GM21786 (cell line): ENCODE measurements around the gene HABP2.

Experiments
- ATAC-seq: cut with Tn5 transposase; IDR thresholded peaks from one replicate; pipeline ENCODE4 v1.9.1; 2021; ENCODE audit not compliant: unreplicated experiment

HABP2 gene

DNA sequence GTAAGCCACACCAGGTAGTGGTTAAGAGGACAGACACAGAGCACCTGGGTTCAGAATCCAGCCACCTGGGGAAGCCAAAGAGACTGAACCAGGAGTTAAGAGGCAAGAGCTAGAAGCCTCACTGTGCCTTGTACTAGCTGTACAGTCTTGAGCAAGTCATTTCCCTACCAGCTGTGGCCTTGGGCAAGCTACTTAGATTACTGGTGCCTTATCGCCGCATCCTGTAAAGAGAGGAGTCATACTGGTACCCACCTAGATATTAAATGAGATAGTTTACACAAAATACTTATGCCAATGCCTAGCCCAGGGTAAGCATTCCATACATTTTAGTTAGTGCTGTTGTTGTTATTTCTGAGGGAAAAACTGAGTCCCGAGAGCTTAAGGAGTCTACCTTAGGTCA, 47.7 kb downstream of the HABP2 start:
- no peak for ATAC-seq

DNA sequence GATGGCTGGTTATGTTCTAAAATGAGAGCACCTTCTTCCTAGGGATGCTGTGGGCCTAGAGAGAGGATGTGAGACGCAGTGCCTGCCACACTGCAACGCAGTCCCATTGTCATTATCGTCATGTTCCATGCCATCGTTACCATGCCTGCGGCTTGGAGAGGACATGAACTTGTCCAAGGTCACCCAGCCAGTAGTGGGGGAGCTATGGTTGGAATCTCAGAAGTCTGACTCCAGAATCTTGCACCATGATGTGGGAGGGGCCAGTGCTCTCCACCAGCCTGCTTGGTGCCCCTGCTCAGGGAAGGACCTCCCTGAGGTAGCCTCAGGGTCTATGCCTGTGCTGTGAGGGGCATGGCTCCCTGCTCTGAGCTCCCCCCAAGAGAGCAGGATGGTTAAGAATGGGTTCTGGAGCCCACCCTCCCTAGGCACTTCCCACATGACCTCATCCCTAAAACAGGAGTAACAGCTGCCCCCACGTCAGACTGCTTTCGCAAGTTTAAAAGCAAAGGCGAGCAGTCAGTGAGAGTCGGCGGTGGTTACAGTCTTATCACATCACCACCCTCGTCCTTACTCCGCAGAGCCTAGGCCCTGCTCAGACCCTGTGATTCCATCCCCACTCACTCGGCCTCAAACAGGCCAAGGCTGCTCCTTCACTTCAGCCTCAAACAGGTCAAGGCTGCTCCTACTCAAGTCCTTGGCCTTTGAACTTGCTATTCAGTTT, 50.4 kb downstream of the HABP2 start:
- ATAC-seq, result no peak

DNA sequence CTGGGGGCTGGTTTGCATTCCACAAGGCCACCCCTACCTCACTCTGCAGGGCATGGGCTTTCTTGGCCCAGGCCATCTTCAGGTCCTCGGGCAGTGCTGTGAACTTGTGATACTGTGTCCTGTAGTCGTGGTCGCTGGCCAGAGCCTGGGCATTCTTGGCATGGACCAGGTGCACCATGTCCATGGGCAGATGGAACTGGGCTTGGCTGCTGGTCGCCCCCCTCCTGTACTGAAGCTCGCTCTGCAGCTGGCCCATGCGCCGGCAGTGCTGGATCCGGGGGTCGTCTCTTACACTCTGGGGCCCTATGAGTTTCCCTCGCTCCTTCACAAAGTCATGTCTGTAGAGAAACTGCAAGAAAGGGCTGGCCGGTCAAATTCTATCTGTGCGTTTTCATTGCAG, 51.7 kb downstream of the HABP2 start:
- no peak for ATAC-seq

DNA sequence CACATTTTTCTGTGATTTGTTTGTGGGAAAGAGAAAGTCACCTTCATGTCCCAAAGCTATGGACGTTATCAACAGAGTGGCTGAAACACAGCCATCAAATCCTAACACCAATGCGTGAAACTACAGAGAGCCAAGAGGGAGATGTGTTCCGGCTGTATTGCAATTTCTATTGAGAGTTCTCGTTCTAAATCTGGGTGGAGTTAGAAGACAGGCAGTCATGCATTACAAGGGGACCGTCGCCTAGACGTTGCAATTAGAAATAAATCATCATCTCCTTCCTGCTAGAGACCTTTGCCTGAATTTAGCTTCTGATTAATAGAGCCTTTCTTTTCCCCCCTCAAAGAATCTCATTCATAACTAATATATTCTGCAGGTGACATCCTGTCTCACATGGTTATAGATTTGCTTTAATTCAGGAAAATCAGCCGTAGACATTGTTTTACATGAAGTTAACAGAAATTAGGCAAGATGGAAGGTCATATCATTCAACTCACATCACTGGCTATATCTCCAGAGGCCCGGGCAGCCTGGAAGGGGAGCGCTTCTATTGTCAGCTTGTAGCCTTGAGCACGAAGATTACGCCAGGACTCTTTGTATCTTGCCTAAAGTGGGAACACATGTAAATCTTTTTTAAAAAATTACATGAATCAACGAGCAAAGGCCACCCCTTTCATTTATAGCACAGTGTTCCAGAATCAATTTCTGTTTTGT, 52.6 kb downstream of the HABP2 start:
- ATAC-seq, result no peak

DNA sequence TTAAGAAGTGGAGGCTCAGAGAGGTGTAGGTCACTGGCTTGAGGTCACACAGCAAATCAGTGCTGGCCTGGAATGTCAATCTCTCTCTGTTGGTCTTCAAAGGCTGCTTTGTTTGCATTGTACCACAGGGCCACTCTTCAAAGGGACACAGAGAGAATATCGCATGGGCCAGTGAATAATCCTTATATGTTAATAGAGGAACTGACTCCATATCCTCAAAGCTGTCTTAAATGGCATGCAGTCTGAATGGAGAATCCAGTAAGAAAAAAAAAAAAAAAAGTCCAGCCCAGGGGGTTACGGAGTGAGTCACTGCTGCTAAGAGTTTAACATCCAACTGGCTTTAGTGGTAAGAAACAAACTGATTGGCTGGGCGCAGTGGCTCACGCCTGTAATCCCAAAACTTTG, 56.9 kb downstream of the HABP2 start:
- ATAC-seq, result no peak

DNA sequence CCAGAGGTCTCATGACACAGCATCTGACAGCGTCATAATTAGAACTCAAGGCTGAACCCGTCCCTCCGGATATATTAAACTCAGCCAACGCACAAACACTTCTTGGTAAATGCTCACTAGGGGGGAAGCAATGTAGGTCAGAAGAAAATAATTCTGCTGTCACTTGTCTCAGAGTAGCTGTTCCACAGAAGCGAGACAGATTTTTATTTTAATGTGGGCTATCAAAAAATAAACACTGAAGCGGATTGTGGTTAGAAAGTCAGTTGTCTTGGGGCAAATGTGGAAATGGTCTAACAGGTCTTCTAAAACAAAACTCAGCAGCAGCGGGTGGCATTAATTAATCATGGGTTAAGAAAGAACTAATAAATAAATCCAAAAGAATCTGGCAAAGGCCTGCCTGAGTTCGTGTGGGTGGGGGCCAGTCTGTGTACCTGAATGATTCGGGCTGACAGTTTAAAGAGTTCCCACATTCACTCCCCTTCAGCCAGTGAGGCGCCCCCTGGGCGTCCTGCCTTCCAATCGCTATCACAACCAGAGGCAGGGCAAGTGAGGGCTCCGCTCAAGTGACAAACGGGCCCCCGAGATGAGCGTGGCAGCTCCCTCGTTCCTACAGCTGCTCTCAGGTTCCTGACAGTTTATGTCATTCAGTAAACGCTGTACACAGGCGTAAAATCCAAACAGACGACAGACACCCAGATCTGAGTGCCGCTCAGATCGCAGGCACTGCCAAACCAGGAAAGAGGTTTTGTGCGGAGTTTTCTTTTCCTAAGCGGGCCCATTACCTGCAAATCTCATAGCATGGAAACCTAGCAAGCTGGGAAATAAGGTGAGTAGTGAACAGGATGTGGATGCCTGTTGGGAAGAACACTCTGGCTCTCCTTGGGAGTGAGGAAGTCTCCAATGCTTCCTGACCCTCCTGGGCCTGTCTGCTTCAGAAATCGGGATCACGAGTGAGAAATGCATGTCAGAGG, 58.1 kb downstream of the HABP2 start:
- no peak for ATAC-seq

DNA sequence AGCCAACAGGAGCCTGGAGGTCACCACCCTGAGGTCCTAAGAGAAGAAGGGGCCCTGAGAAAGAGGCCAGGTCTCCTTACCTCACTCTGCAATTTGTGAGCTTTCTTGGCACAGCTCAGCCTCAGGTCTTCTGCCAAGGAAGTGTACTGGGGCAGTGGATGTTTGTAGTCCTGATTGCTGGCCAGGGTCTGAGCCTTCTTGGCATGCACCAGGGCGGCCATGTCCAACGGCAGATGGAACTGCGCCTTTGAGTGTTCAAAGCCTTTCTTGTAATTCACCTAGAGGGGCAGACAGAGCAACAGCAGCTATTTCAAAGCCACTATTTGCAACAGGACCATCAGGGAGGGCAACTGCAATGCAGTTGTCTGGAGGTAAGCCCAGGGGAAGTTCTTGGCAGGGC, 59.3 kb downstream of the HABP2 start:
- no peak for ATAC-seq

DNA sequence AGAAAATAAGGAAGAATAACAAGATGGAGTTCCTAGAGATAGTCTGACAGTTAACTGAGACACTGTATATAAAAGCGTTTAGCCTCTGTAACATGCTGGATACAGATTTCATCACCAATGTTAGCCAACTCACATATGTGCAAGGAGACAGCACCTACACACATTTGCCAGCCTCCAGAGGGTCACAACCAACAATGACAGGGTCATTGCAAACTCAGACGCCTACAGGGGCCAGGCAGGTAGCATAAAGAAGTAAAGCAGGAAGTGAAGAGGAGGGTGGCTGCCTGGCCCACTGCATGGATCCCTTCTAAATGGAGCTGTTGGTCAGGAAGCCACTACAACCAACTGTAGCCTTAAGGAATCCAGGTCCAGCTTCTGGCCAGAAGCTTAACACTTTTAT, 60.6 kb downstream of the HABP2 start:
- ATAC-seq, result no peak

DNA sequence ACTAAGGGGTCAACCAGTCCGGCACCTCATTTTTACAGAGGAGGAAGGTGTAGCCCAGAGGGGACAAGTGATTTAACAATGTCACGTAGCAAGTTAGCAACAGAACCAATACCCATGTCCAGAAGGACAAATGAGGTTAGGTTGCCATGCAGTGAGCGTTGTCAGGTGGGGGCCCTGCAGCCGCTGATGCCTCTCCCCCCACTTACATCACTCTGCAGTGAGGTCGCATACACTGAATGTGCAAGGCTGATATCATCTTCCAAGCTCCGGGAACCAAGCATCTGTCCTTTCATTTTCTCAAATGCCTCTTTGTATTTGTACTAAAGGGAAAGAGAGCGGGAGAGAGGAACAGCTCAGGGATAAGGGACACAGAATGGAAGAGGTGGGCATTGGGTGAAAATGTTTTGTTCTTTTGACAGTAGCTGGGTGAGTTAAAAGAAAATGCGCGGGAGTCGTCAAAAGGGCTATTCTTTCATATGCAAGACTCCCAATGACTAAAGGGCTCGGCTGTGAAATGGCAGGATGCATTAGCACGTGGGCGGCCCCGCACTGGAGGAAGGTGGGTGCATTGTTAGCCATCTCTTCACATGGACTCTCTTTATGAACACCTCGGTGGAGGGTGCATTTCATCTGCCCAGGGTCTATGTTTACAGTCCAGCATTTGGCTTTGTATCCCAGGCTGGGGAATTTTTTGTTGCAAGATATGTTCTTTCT, 61.3 kb downstream of the HABP2 start:
- ATAC-seq, result no peak

DNA sequence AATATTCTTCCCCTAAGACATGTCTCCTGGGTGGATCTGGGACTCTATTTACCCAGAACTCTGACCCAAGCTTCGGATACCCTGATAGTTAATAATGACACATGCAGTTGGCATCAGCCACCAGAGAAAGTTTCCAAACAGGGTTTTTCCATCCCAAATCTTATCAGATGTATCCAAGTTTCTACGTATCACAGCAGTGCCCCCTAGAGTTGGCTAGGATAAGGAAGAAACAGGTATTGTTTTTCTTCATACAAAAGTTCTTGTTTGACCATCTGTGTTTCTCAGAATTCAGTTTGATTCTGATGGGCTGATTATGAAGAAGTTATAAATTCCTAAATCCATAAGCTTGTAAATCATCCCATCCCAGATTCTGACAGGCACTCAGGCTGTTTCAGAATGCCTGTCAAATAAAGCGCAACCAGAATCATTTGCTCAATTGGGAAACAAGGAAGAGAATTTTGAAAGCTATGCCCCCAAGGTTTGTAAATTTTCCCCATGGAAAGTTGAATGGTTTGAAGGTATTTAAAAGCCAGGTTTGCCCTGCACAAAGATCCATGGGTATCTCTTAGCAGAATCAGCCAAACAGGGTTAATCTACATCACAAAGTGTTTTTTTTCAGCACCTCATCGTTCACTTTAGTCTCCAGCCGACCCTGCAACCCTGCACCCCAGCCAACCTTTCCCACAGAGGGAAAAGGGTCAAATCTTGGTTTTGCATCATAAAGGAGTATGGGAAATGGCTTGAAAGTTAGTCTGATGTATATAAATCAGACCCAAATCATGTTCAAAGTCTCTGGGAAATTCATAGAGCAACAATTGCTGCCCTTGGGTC, 63.6 kb downstream of the HABP2 start:
- no peak for ATAC-seq

DNA sequence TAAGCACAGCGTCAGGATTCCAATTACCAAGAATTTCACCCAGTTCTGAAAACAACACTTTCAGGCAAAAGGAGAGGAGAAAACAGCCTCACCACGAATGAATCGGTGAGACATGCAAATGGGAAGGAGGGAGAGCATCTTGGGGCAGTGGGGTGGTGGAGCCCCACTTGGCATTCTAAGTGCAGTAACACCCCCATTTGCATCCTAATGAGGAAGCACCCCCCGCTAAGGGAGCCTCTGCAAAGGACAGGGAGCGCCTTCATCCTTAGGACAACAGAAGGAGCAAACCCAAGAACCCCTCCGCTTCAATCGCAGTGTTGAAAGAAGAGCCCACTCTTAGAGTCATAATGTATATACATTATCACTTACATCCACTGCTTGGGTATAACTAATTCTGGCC, 64.2 kb downstream of the HABP2 start:
- no peak for ATAC-seq

DNA sequence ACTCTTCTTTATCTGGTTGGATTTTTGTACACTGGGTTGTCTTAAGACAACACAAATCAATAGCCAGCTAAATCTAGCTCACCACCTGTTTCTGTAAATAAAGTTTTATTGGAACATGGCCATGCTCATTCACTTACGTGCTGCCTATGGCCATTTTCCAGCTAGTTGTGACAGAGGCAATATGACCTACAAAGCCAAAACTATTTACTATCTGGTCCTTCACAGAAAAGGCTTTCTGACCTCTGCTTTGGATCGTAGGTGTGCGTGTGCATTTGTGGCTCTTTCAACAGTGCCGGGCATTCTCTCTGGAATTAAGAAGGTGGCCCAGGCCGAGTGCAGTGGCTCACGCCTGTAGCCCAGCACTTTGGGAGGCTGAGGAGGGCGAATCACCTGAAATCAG, 65.5 kb downstream of the HABP2 start:
- ATAC-seq, result no peak

DNA sequence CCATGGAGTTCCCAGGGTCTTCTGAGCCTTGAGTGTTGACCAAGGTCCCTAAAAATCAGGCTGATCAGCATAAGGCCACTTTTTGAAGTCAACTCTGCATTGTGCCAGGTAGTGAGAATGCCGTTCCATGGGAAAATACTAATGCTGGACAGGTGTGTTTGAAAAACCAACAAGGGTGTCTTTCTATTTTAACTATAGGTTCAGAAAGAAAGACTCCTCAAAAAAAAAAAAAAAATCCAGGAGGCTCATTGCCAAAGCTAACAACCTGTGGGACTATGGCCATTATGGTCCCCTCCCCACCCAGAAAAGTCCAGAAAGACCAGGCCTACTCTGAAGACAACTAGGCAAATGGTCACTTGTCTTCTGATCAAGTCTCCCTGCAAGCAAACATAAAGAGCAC, 66.5 kb downstream of the HABP2 start:
- ATAC-seq, result no peak

DNA sequence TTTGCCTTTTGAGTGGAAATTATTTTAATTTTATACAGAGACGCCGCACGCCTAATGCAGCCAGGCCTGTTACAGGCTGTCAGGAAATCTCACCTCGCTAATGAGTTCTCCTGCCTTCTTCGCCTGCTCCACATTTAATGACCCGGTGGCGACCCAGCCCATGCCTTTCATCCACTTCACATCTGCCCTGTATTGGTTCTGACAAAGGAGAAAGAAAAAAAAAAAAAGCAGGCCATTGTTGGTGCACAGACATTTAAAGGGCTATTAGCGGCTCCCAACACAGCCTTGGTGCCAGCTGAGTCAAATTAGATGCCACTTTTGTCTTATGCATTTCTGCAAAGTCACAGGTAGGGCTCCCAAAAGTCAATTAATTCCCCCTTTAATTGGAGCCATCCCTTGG, 67.7 kb downstream of the HABP2 start:
- ATAC-seq, result no peak

DNA sequence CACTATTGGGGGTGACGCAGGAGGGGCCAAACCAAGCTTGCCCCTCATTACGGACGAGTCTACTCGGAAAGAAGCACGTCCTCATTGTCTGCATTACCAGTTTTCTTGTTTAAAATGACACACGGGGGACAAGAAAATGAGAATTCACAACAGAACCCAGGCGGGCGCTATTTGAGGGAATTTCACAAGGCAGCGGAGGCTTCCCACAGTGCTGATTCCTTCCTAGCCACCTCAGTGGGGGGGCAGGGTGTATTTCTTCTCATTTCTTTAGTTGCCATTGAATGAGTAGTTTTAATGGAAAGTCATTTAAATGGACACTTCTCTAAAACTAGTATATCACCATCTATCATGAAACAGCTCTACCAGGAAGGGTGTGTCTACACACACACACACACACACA, 68.1 kb downstream of the HABP2 start:
- ATAC-seq, result no peak

DNA sequence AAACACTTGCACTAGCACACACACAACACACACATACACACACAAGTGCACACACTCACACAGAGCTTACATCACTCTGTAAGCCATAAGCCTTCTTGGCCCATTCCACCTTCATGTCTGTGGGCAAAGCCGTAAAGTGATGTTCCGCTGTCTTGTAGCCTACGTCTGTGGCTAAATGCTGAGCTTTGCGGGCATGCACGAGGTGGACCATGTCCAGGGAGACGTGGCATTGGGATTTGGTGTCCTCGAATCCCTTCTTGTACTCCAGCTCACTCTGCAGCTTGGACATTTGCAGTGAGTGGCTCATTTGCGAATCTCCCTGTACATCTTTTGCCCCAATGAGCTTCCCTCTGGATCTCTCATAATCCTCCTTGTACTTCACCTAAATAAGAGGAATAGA, 68.9 kb downstream of the HABP2 start:
- no peak for ATAC-seq

DNA sequence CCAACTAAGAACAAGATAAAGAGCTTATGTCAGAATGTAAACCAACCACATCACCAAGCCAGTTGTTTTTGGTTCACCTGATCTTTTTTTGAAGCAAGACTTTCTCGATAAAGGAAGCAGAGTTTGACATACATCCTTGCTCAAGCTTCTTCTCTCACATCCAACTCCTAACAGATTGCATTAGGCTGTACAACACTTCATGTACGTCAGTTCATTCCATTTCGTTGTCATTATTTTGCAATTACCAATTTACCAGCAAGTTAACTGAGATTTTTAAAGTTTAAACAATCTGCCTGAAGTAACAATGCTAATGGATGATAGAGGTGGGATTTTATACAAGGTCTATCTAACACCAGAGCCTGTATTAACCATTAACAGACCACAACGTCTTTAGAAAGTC, 70.0 kb downstream of the HABP2 start:
- no peak for ATAC-seq

DNA sequence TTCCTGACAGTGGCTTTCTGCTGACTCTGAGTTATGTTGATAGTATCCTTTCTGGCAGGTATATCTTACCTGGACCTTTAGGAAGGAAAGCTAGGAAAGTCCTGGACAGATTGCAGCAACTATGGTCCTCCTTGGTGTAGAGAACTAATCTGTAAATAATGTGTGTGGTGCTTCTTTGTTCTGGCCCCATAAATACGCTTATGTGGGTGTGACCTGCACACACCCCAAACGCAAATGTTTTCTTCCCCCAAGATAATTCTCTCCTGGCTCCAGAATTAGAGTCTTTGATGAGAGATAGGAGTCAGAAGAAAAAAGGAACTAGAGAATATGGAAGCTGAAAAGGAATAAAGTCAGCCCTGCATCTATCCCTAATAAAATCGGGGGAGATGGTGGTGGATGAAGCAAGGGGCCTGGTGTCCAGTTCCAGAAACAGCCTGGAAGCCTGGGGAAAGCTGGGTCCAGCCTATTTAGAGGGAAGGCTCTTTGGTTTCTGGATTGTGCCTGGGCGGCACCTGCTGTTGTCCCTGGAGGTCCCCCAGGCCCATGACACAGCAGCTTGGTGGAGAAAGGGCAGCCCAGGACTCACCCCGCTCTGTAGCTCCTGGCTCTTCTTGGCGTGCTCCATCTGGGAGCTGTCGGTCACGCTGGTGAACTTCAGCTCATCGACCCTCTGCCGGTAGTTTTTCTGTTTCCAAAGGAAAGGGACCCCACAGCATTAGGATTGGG, 72.8 kb downstream of the HABP2 start:
- ATAC-seq, result no peak

DNA sequence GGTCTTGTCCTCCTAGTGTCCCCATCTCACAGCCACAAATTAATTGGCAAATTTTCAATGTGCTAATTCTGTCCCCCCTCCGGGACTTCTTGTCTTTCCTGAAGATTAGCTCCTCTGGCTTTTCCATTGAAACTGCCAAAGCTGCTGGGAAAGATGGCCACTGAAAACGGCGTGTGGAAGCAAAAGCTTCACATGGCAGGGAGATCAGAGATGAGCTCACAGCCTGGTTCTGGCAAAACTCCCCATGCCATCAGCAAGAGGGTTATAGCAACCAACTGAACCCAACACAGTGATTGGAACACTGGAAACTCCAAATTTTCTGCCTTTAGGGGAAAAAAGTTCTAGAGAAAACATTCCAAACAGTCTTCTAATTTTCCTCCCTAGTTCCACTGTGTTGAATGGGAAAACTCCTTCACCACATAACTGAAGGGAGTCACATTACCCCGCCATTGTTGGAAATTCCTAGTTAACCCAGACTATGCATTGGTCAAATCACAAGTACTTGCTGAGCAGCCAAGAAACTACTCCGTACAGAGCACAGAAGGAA, 74.0 kb downstream of the HABP2 start:
- no peak for ATAC-seq
